ENCODE measurements around the gene BCDIN3D.

DNA sequence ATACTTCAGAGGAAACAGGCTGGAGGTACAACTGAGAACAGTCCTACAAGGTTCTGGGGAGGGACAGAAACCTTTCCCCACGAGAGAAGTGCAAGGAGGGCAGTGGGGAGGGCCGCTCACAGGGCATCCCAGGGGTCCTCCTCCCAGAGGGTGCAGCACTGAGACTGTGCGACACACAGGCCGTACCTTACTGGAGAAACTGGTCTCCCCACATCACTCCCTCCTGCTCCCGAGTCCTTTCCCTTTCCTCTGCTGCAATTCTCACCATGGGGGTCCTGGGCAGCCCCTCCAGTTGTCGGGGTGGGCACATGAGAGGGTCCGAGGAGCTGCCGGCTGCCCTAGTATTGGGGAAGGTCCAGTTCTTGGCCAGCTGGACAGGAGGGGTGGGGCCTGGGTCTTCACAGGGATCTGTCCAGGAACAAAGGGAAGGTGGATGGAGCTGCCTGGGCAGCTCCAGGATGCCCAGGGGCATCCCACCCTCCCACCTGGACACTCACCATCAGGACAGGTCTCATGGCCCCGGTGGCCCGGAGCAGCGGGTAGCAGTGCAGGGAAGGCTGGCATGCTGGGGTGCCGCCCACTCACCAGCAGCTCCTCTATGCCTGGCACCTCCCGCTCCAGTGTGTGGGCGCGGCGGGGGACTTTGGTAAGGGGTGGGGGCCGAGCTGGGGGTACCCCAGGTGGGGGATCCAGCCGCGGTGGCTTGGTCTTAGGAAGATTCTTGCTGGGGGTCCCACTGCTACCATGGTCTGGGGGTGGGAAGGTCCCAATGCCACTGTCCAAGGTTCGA lies 50.5 kb downstream of the BCDIN3D start:
- TF ChIP-seq, protein P1, sequence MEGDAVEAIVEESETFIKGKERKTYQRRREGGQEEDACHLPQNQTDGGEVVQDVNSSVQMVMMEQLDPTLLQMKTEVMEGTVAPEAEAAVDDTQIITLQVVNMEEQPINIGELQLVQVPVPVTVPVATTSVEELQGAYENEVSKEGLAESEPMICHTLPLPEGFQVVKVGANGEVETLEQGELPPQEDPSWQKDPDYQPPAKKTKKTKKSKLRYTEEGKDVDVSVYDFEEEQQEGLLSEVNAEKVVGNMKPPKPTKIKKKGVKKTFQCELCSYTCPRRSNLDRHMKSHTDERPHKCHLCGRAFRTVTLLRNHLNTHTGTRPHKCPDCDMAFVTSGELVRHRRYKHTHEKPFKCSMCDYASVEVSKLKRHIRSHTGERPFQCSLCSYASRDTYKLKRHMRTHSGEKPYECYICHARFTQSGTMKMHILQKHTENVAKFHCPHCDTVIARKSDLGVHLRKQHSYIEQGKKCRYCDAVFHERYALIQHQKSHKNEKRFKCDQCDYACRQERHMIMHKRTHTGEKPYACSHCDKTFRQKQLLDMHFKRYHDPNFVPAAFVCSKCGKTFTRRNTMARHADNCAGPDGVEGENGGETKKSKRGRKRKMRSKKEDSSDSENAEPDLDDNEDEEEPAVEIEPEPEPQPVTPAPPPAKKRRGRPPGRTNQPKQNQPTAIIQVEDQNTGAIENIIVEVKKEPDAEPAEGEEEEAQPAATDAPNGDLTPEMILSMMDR (IDR thresholded peaks at IDR 0.05) = no peak
- TF ChIP-seq EP300 (IDR thresholded peaks at IDR 0.05) (no peak), POLR2A (IDR thresholded peaks at IDR 0.05) (no peak), POLR2AphosphoS5 (IDR thresholded peaks at IDR 0.05) (no peak)
